Forelimb muscle (tissue), 1 donor: ENCODE measurements around the gene C1QBP. TPM values are rescaled to one million over a fixed set of nuclear protein-coding genes. Genes with fewer than 3 reads are reported as not detected.

Source experiments
- polyA plus RNA-seq: library from polyadenylated mRNA; unstranded; fragments of 120-200 nt; gene quantifications from one replicate; pipeline ENCODE4 v1.2.1, GENCODE V29; 2013; ENCODE audit not compliant: insufficient read length

Gene C1QBP
- polyA plus RNA-seq, 1 donor, result 113 TPM

Other genes starting within 250 kb of the C1QBP start
- 11.2 TPM for gene ZNF594, start 247.3 kb downstream of the C1QBP start, polyA plus RNA-seq
- gene SCIMP, start 204.3 kb downstream of the C1QBP start, polyA plus RNA-seq, result 1.2 TPM
- 56.7 TPM for gene RABEP1, start 156.9 kb downstream of the C1QBP start, polyA plus RNA-seq
- 49.7 TPM for gene NUP88, start 19.5 kb downstream of the C1QBP start, polyA plus RNA-seq
- gene RPAIN, start 19.0 kb downstream of the C1QBP start, polyA plus RNA-seq, result 50.7 TPM
- gene DHX33, start 29.8 kb upstream of the C1QBP start, polyA plus RNA-seq, result 12.9 TPM
- 43.9 TPM for gene DERL2, start 47.0 kb upstream of the C1QBP start, polyA plus RNA-seq
- 21.8 TPM for gene MIS12, start 47.4 kb upstream of the C1QBP start, polyA plus RNA-seq
- 69.1 TPM for gene NLRP1, start 145.4 kb upstream of the C1QBP start, polyA plus RNA-seq